ENCODE measurements around the gene RBM33. TPM values are rescaled to one million over a fixed set of nuclear protein-coding genes. Genes with fewer than 3 reads are reported as not detected.

The RBM33 gene
- polyA plus RNA-seq, 1 donor (not counting 4 experiments of a cell fraction or from before 2014, with no cell fraction given) = 8.9 TPM

DNA sequence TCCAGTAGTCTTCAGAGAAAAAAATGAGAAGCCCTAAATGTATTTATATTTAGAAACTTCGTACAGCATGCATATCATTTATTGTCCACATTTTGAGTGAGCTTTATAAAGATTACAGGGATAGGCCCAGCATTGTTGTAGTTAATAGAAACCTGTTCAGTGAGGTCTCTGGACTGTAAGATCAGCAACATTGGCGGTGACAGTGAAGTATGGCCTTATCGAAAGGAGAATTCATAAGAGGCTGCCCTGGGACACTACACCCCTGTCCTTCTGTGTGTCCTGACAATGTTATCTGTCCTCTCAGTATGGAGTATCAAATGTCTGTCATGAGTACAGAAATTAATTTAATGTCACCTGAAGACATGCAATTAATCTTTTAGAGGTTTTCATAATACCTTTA, 110.6 kb downstream of the RBM33 start:
- H3K36me3 ChIP-seq (ENCODE audit: control insufficient read depth in 2 of 2, extremely low read depth in 1 of 2, insufficient read depth in 2 of 2, low read length in 2 of 2) = peaks cover 2 to 7% of the 10 kb centered on the region in 2 experiments
- H3K4me3 ChIP-seq (ENCODE audit: control insufficient read depth in 2 of 3, extremely low read depth in 1 of 3, insufficient read depth in 2 of 3, low read depth in 1 of 3, low read length in 3 of 3) = no peak overlapping the region
- no peak overlapping the region for H3K27ac ChIP-seq (ENCODE audit: control insufficient read depth, insufficient read depth, low read length)
- peaks cover 5% of the 10 kb centered on the region for H3K9me1 ChIP-seq (ENCODE audit: control insufficient read depth, extremely low read depth, insufficient read depth, low read length)
- no peak for DNase-seq (ENCODE audit: low read depth, low spot score)
- H3K79me2 ChIP-seq (ENCODE audit: control insufficient read depth, insufficient read depth, low read length) = peaks cover 67% of the 10 kb centered on the region
- H4K20me1 ChIP-seq (ENCODE audit: control insufficient read depth, extremely low read depth, insufficient read depth, low read length) = peaks cover 16% of the 10 kb centered on the region
- dilution Hi-C loops (cut with MboI; ENCODE audit: extremely low pct_ligation_motif_present, low sequenced_read_pairs) = no loop called here
- no peak overlapping the region for H2AFZ ChIP-seq (ENCODE audit: control insufficient read depth, low read length)
- H3K27me3 ChIP-seq (ENCODE audit: control insufficient read depth, extremely low read depth, insufficient read depth, low read length) = no peaks in the 10 kb centered on the region
- no peak overlapping the region for H3K9ac ChIP-seq (ENCODE audit: control insufficient read depth, extremely low read depth, insufficient read depth, low read length)
- H3K9me3 ChIP-seq (ENCODE audit: control insufficient read depth, low read depth, low read length) = no peaks in the 10 kb centered on the region
- H3K4me2 ChIP-seq (ENCODE audit: control insufficient read depth, extremely low read depth, insufficient read depth, low read depth, low read length) = no peak overlapping the region
- H3K4me1 ChIP-seq (ENCODE audit: control insufficient read depth, extremely low read depth, insufficient read depth, low read length) = peaks cover 15% of the 10 kb centered on the region
- no peak for TF ChIP-seq CTCF (optimal IDR thresholded peaks at IDR 0.05 in 1 of 3, IDR thresholded peaks at IDR 0.05 in 1 of 3, conservative IDR thresholded peaks at IDR 0.05 in 1 of 3; ENCODE audit: extremely low read depth in 1 of 3, insufficient read depth in 2 of 3, low read length in 3 of 3)
- no peak for TF ChIP-seq EZH2 (IDR thresholded peaks at IDR 0.05; ENCODE audit: low read length)
- no peak for FAIRE-seq

- Histone ChIP-seq H4K20me1 (ENCODE audit: control insufficient read depth, extremely low read depth, insufficient read depth, low read length) (peaks cover 16% of the 10 kb centered on the region), H3K9me3 (ENCODE audit: control insufficient read depth, low read depth, low read length) (no peaks in the 10 kb centered on the region), H3K27ac (ENCODE audit: control insufficient read depth, insufficient read depth, low read length) (no peak overlapping the region), H3K4me3 (ENCODE audit: control insufficient read depth in 2 of 3, extremely low read depth in 1 of 3, insufficient read depth in 2 of 3, low read depth in 1 of 3, low read length in 3 of 3) (no peak overlapping the region), H3K9ac (ENCODE audit: control insufficient read depth, extremely low read depth, insufficient read depth, low read length) (no peak overlapping the region), H3K79me2 (ENCODE audit: control insufficient read depth, insufficient read depth, low read length) (peaks cover 74% of the 10 kb centered on the region), H3K4me1 (ENCODE audit: control insufficient read depth, extremely low read depth, insufficient read depth, low read length) (peaks cover 15% of the 10 kb centered on the region), H3K27me3 (ENCODE audit: control insufficient read depth, extremely low read depth, insufficient read depth, low read length) (no peaks in the 10 kb centered on the region), H3K9me1 (ENCODE audit: control insufficient read depth, extremely low read depth, insufficient read depth, low read length) (peaks cover 6% of the 10 kb centered on the region), H3K4me2 (ENCODE audit: control insufficient read depth, extremely low read depth, insufficient read depth, low read depth, low read length) (no peak overlapping the region), H2AFZ (ENCODE audit: control insufficient read depth, low read length) (no peak overlapping the region), H3K36me3 (ENCODE audit: control insufficient read depth in 2 of 2, extremely low read depth in 1 of 2, insufficient read depth in 2 of 2, low read length in 2 of 2) (peaks cover 5 to 9% of the 10 kb centered on the region in 2 experiments)
- TF ChIP-seq CTCF (optimal IDR thresholded peaks at IDR 0.05 in 1 of 3, IDR thresholded peaks at IDR 0.05 in 1 of 3, conservative IDR thresholded peaks at IDR 0.05 in 1 of 3; ENCODE audit: extremely low read depth in 1 of 3, insufficient read depth in 2 of 3, low read length in 3 of 3) (no peak), EZH2 (IDR thresholded peaks at IDR 0.05; ENCODE audit: low read length) (no peak)
- FAIRE-seq (no peak), DNase-seq (ENCODE audit: low read depth, low spot score) (no peak)
- dilution Hi-C loops (cut with MboI; ENCODE audit: extremely low pct_ligation_motif_present, low sequenced_read_pairs) = no loop called here
Measured at GRCh38 chr7:155756322-155756721, 111.9 kb downstream of the RBM33 start.
